Activated CD8-positive, alpha-beta memory T cell treated with anti-CD3 and anti-CD28 coated beads for 48 hours (primary cell): ENCODE measurements around the gene HOMER2.
"Not testable (repeated sequence)": the region's sequence is repeated elsewhere in the genome, so short reads cannot be mapped to it uniquely, and the experiment has no call there.

Source experiments
- DNase-seq, 3 experiments: peaks; one replicate each; pipeline ENCODE4 v3.0.0-alpha.2; 2020; ENCODE audit warnings: low read depth in 2 of 3, low spot score in 2 of 3

Gene HOMER2

GRCh38 chr15:82952158-82953081 lies at the start of gene HOMER2:
TSS of gene HOMER2 (minus strand) at chr15:82952720. CDS start at chr15:82952535, 185 bp downstream.
- DNase-seq, result no peak

- DNase-seq, result not testable (repeated sequence)
Measured at GRCh38 chr15:83000672-83001031, 48.1 kb upstream of the HOMER2 start.

GRCh38 chr15:82999905-83000671 lies 47.6 kb upstream of the HOMER2 start:
- DNase-seq, result no peak

GRCh38 chr15:82999426-82999825 lies 46.9 kb upstream of the HOMER2 start:
- DNase-seq, result no peak

GRCh38 chr15:82995938-82996337 lies 43.4 kb upstream of the HOMER2 start:
- no peak for DNase-seq

- DNase-seq, result no peak
Measured at GRCh38 chr15:82995076-82995475, 42.6 kb upstream of the HOMER2 start.

- DNase-seq, result no peak
Measured at GRCh38 chr15:82993144-82993543, 40.6 kb upstream of the HOMER2 start.

GRCh38 chr15:82992436-82992998 lies 40.0 kb upstream of the HOMER2 start:
- DNase-seq, result no peak

GRCh38 chr15:82986442-82986780 lies 33.9 kb upstream of the HOMER2 start:
- DNase-seq, result peak in 1 of 3 experiments; percentile 4

GRCh38 chr15:82985688-82986441 lies 33.3 kb upstream of the HOMER2 start, which contains the start of gene RAMAC:
TSS of gene RAMAC (plus strand) at chr15:82986210. CDS start at chr15:82989019, 2,809 bp downstream.
- peak; percentile 65 to 75 (median 66) for DNase-seq

GRCh38 chr15:82980981-82981380 lies 28.5 kb upstream of the HOMER2 start:
- no peak for DNase-seq

GRCh38 chr15:82979726-82980125 lies 27.2 kb upstream of the HOMER2 start:
- DNase-seq, result no peak

GRCh38 chr15:82978438-82978837 lies 25.9 kb upstream of the HOMER2 start:
- DNase-seq, result no peak

- no peak for DNase-seq
Measured at GRCh38 chr15:82977076-82977475, 24.6 kb upstream of the HOMER2 start.

GRCh38 chr15:82972990-82973389 lies 20.5 kb upstream of the HOMER2 start:
- DNase-seq, result no peak

GRCh38 chr15:82971218-82971984 lies 18.9 kb upstream of the HOMER2 start:
- DNase-seq, result no peak

GRCh38 chr15:82970696-82971095 lies 18.2 kb upstream of the HOMER2 start:
- DNase-seq, result no peak

GRCh38 chr15:82970078-82970686 lies 17.7 kb upstream of the HOMER2 start:
- no peak for DNase-seq

- no peak for DNase-seq
Measured at GRCh38 chr15:82969353-82969752, 16.8 kb upstream of the HOMER2 start.

GRCh38 chr15:82968066-82968465 lies 15.5 kb upstream of the HOMER2 start:
- DNase-seq, result no peak
